ENCODE data around the gene PDXP.
A peak's percentile ranks its signal among the peaks of the same experiment; 100 is the strongest.

The PDXP gene

DNA sequence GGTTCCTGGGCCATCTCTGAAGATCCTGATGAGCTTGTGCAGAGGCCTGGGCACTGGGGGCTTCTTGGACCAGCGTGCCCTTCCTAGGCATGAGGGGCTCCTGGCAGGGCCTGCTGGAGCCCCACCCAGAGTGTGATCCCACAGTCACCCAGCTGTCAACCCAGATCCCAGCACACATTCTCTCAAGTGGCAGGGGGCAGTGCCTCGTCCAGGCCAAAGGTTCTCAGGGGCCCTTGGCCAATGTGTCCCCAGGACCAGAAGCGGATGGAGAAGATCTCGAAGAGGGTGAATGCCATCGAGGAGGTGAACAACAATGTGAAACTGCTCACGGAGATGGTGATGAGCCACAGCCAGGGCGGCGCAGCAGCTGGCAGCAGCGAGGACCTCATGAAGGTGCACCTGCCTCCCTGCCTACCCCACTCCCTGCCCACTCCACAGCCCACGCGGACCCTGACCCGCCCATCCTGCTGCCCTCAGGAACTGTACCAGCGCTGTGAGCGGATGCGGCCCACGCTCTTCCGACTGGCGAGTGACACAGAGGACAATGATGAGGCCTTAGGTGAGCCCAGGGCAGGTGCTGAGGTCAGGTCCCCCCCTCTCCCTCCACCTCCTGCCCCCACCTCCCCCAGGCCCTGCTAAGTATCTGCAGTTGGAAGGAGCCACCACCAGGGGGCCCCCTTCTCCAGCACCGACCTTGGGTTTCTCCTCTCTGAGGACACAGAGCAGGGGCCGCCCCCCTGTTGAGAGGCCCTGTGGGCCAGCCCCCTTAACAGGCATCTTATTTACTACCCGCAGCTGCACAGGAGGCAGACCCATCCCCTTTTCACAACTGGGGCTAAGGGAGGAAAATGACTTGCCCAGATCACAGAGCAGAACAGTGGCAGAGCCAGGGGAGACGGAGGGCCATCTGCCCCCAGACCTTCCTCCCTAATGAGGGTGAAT is 35.2 kb upstream of the PDXP start (continued):
- no peak for TF ChIP-seq ZNF302 (tag by site-specific recombination; IDR thresholded peaks at IDR 0.05; ENCODE audit: low read depth)
- TF ChIP-seq, protein P1, sequence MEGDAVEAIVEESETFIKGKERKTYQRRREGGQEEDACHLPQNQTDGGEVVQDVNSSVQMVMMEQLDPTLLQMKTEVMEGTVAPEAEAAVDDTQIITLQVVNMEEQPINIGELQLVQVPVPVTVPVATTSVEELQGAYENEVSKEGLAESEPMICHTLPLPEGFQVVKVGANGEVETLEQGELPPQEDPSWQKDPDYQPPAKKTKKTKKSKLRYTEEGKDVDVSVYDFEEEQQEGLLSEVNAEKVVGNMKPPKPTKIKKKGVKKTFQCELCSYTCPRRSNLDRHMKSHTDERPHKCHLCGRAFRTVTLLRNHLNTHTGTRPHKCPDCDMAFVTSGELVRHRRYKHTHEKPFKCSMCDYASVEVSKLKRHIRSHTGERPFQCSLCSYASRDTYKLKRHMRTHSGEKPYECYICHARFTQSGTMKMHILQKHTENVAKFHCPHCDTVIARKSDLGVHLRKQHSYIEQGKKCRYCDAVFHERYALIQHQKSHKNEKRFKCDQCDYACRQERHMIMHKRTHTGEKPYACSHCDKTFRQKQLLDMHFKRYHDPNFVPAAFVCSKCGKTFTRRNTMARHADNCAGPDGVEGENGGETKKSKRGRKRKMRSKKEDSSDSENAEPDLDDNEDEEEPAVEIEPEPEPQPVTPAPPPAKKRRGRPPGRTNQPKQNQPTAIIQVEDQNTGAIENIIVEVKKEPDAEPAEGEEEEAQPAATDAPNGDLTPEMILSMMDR (tag by site-specific recombination; IDR thresholded peaks at IDR 0.05), result peak; percentile 38; the same call in 1 of the 2 replicates
- no peak for TF ChIP-seq ZNF266 (tag by site-specific recombination; IDR thresholded peaks at IDR 0.05; ENCODE audit: low read depth)
- no peak for TF ChIP-seq ZNF629 (tag by site-specific recombination; IDR thresholded peaks at IDR 0.05)
- peak; percentile 95 for TF ChIP-seq ZFHX2 (tag by site-specific recombination; conservative IDR thresholded peaks at IDR 0.05)
- TF ChIP-seq PRDM10 (tag by site-specific recombination; IDR thresholded peaks at IDR 0.05), result no peak
- no peak for TF ChIP-seq ZNF138 (tag by site-specific recombination; IDR thresholded peaks at IDR 0.05; ENCODE audit: borderline replicate concordance)
- peak; percentile 39 for TF ChIP-seq ZNF654 (tag by site-specific recombination; IDR thresholded peaks at IDR 0.05; ENCODE audit: low read depth)
- TF ChIP-seq ZBTB8A (tag by site-specific recombination; IDR thresholded peaks at IDR 0.05), result no peak
- no peak for TF ChIP-seq PRDM2 (tag by site-specific recombination; IDR thresholded peaks at IDR 0.05; ENCODE audit: borderline replicate concordance)
- 0 out of 2 replicates have a peak, but pooled peaks have one; percentile 29 for TF ChIP-seq ZXDB (tag by site-specific recombination; IDR thresholded peaks at IDR 0.05)
- TF ChIP-seq ZNF140 (tag by site-specific recombination; IDR thresholded peaks at IDR 0.05), result no peak
- TF ChIP-seq ZNF341 (tag by site-specific recombination; IDR thresholded peaks at IDR 0.05; ENCODE audit: low read depth), result no peak
- no peak for TF ChIP-seq ZNF202 (tag by site-specific recombination; IDR thresholded peaks at IDR 0.05; ENCODE audit: borderline replicate concordance)
- TF ChIP-seq, protein P2, sequence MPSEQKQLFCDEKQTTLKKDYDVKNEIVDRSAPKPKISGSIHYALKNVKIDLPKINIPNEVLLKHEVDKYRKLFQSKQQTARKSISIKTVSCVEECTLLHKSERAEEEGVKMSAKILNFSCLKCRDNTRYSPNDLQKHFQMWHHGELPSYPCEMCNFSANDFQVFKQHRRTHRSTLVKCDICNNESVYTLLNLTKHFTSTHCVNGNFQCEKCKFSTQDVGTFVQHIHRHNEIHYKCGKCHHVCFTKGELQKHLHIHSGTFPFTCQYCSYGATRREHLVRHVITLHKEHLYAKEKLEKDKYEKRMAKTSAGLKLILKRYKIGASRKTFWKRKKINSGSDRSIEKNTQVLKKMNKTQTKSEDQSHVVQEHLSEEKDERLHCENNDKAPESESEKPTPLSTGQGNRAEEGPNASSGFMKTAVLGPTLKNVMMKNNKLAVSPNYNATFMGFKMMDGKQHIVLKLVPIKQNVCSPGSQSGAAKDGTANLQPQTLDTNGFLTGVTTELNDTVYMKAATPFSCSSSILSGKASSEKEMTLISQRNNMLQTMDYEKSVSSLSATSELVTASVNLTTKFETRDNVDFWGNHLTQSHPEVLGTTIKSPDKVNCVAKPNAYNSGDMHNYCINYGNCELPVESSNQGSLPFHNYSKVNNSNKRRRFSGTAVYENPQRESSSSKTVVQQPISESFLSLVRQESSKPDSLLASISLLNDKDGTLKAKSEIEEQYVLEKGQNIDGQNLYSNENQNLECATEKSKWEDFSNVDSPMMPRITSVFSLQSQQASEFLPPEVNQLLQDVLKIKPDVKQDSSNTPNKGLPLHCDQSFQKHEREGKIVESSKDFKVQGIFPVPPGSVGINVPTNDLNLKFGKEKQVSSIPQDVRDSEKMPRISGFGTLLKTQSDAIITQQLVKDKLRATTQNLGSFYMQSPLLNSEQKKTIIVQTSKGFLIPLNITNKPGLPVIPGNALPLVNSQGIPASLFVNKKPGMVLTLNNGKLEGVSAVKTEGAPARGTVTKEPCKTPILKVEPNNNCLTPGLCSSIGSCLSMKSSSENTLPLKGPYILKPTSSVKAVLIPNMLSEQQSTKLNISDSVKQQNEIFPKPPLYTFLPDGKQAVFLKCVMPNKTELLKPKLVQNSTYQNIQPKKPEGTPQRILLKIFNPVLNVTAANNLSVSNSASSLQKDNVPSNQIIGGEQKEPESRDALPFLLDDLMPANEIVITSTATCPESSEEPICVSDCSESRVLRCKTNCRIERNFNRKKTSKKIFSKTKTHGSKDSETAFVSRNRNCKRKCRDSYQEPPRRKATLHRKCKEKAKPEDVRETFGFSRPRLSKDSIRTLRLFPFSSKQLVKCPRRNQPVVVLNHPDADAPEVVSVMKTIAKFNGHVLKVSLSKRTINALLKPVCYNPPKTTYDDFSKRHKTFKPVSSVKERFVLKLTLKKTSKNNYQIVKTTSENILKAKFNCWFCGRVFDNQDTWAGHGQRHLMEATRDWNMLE (tag by site-specific recombination; conservative IDR thresholded peaks at IDR 0.05; ENCODE audit: low read depth), result no peak
- peak; percentile 36; the same call in 1 of the 2 replicates for TF ChIP-seq ZBTB20 (tag by site-specific recombination; IDR thresholded peaks at IDR 0.05)
- TF ChIP-seq ZNF768 (tag by site-specific recombination; IDR thresholded peaks at IDR 0.05), result no peak

Measured in HEK293 (cell line).